Kidney (tissue), 22 donors: ENCODE measurements around the gene DIO2. TPM values are rescaled to one million over a fixed set of nuclear protein-coding genes. Genes with fewer than 3 reads are reported as not detected.

Experiments
- DNase-seq, 5 donors: peaks; one replicate each; pipeline ENCODE4 v3.0.0-alpha.2; 2013 to 2020
- FAIRE-seq: peaks from 2 replicates; lab custom pipeline; 2012; peaks lifted over from hg19 to GRCh38; lab: Jason Lieb, UNC
- H3K27ac ChIP-seq, 2 donors: one replicate each; pipeline ENCODE4 v1.7.0; 2013; ENCODE audit warnings: low read depth in 2 of 2, low read length in 2 of 2, inconsistent platforms in 1 of 2
- H3K27me3 ChIP-seq: one replicate; pipeline ENCODE4 v1.7.1; 2013; ENCODE audit warnings: low read length, inconsistent platforms; ENCODE audit not compliant: control insufficient read depth, insufficient read depth
- H3K36me3 ChIP-seq, 3 donors: one replicate each; pipeline versions ENCODE4 v1.7.0 to v1.7.1; 2013; ENCODE audit warnings: low read length in 3 of 3, control low read depth in 1 of 3, inconsistent platforms in 1 of 3; ENCODE audit not compliant: insufficient read depth in 3 of 3, control insufficient read depth in 2 of 3
- H3K4me1 ChIP-seq, 3 donors: one replicate each; pipeline versions ENCODE4 v1.7.0 to v1.7.1; 2013; ENCODE audit warnings: low read length in 3 of 3, inconsistent platforms in 1 of 3, low read depth in 1 of 3; ENCODE audit not compliant: control insufficient read depth in 2 of 3, insufficient read depth in 2 of 3
- H3K4me3 ChIP-seq, 3 donors: one replicate each; pipeline versions ENCODE4 v1.7.0 to v1.8.1; 2013; ENCODE audit warnings: low read length in 3 of 3, control low read depth in 1 of 3, inconsistent platforms in 1 of 3
- H3K9ac ChIP-seq, 3 donors: one replicate each; pipeline versions ENCODE4 v1.7.0 to v1.7.1; 2013; ENCODE audit warnings: low read length in 3 of 3, control low read depth in 1 of 3, inconsistent platforms in 1 of 3
- H3K9me3 ChIP-seq, 3 donors: one replicate each; pipeline versions ENCODE4 v1.7.0 to v1.7.1; 2013; ENCODE audit warnings: low read length in 3 of 3, control low read depth in 1 of 3, inconsistent platforms in 1 of 3; ENCODE audit not compliant: control insufficient read depth in 2 of 3, insufficient read depth in 1 of 3
- intact Hi-C: fragments of 100-400 bp; cut with DNase I; formaldehyde crosslinking; loops from one replicate; pipeline ENCODE4 v1.11.1; 2022
- long read RNA-seq, 10 donors: library from polyadenylated mRNA in 1 of 10; unstranded in 1 of 10; transcript quantifications; one replicate each; pipeline ENCODE4 v2.0.0 and lab custom pipeline, GENCODE V29; 2021 to 2026
- polyA plus RNA-seq: library from polyadenylated mRNA; stranded (reverse); fragments of 350-450 nt; fragmentation: Illumina TruSeq; extraction: RNeasy Lipid Tissue Mini Kit (QIAGEN cat#74804); gene quantifications from one replicate; pipeline ENCODE4 v1.2.3, GENCODE V29; 2014; ENCODE audit warnings: low read depth, low replicate concordance; ENCODE audit not compliant: insufficient read depth
- total RNA-seq: library from RNA; stranded (reverse); fragmentation: NEBNext Ultra II Directional; extraction: Animal tissue kit (Norgen Biotek cat#: 25700); gene quantifications from one replicate; pipeline ENCODE4 v1.2.1, GENCODE V29; 2021
- TF ChIP-seq, protein P1 (sequence below): IDR thresholded peaks from 3 replicates; pipeline ENCODE4 v1.5.1; 2012; ENCODE audit warnings: mild to moderate bottlenecking, moderate library complexity, borderline replicate concordance; ENCODE audit not compliant: insufficient read depth; ENCODE audit errors: extremely low read depth
- donor health status: control.
- donor health status: control.
- donor health status: control.
- donor health status: control.
- donor health status: control.
- donor health status: DM: yes; HTN: yes; CAD: no.
- donor health status: Normal renal cell carcinoma (clear cell type).

Gene DIO2
- total RNA-seq: 0.38 TPM
- 2.3 TPM for polyA plus RNA-seq
- long read RNA-seq, donor 1: 0 reads
- long read RNA-seq, donor 2: 0 reads
- long read RNA-seq, donor 3: 0 reads
- long read RNA-seq, donor 4: 0 reads
- long read RNA-seq, donor 5: 0 reads
- long read RNA-seq, donor 6: 0 reads
- long read RNA-seq, donor 7, partial matches to known transcripts: 0 of 1 reads
- long read RNA-seq, donor 7, other reads (novel, unspliced or antisense): 1 of 1 reads
- long read RNA-seq, donor 8: 0 reads
- long read RNA-seq, donor 9: 0 reads
- long read RNA-seq, donor 10: 0 reads

- FAIRE-seq (no peak), DNase-seq (peak in 2 of 5 donors; percentile 2 to 71)
- H3K36me3 ChIP-seq: no peaks in the 10 kb centered on the region
- H3K9ac ChIP-seq: no peak within 1 kb of the TSS
- TF ChIP-seq, protein P1, sequence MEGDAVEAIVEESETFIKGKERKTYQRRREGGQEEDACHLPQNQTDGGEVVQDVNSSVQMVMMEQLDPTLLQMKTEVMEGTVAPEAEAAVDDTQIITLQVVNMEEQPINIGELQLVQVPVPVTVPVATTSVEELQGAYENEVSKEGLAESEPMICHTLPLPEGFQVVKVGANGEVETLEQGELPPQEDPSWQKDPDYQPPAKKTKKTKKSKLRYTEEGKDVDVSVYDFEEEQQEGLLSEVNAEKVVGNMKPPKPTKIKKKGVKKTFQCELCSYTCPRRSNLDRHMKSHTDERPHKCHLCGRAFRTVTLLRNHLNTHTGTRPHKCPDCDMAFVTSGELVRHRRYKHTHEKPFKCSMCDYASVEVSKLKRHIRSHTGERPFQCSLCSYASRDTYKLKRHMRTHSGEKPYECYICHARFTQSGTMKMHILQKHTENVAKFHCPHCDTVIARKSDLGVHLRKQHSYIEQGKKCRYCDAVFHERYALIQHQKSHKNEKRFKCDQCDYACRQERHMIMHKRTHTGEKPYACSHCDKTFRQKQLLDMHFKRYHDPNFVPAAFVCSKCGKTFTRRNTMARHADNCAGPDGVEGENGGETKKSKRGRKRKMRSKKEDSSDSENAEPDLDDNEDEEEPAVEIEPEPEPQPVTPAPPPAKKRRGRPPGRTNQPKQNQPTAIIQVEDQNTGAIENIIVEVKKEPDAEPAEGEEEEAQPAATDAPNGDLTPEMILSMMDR: no peak
- H3K27me3 ChIP-seq: no peaks in the 10 kb centered on the region
- peak within 1 kb of the TSS; percentile 17 to 43 (median 19) for H3K4me3 ChIP-seq
- peaks cover 0 to 3% (median 0%) of the 10 kb centered on the region in 3 donors for H3K4me1 ChIP-seq
- intact Hi-C loops: no loop called here
- H3K27ac ChIP-seq: no peak within 1 kb of the TSS
- H3K9me3 ChIP-seq: no peaks in the 10 kb centered on the region
These were observed at the start of gene DIO2 for GRCh38 chr14:80211153-80212022. Gene DIO2, minus strand, starts transcription at chr14:80211504. Its CDS starts 32 bp downstream, at chr14:80211472.

GRCh38 chr14:80260645-80261044 lies 49.3 kb upstream of the DIO2 start:
- H3K4me3 ChIP-seq: no peak overlapping the region
- H3K4me1 ChIP-seq: no peaks in the 10 kb centered on the region
- DNase-seq (peak in 2 of 5 donors; percentile 46 to 80), FAIRE-seq (no peak)
- no peaks in the 10 kb centered on the region for H3K9me3 ChIP-seq
- no peak overlapping the region for H3K9ac ChIP-seq
- TF ChIP-seq, protein P1: no peak
- H3K36me3 ChIP-seq: no peaks in the 10 kb centered on the region
- H3K27ac ChIP-seq: no peak overlapping the region
- H3K27me3 ChIP-seq: no peaks in the 10 kb centered on the region
- intact Hi-C loops: no loop called here

GRCh38 chr14:80239631-80240030 lies 28.3 kb upstream of the DIO2 start:
- no peak for DNase-seq
- H3K9ac ChIP-seq: no peak overlapping the region
- no peak overlapping the region for H3K27ac ChIP-seq
- FAIRE-seq: no peak
- intact Hi-C loops: no loop called here
- no peaks in the 10 kb centered on the region for H3K36me3 ChIP-seq
- TF ChIP-seq, protein P1: no peak
- peaks cover 0 to 6% (median 0%) of the 10 kb centered on the region in 3 donors for H3K9me3 ChIP-seq
- H3K4me1 ChIP-seq: no peaks in the 10 kb centered on the region
- H3K27me3 ChIP-seq: no peaks in the 10 kb centered on the region
- H3K4me3 ChIP-seq: no peak overlapping the region
